HL-60 (cell line): ENCODE data around the gene SLC22A23.

Experiments used
- DNase-seq, 2 experiments: peaks; one replicate each; pipeline ENCODE4 v3.0.0-alpha.2; 2010 to 2020; ENCODE audit warnings: low read depth in 1 of 2, low spot score in 1 of 2
- H3K27ac ChIP-seq: fragments of 250-450 bp; sonication (Bioruptor Pico); replicated peaks from 2 replicates; pipeline ENCODE4 v1.5.1; 2020; ENCODE audit warnings: mild to moderate bottlenecking, moderate library complexity
- H3K27me3 ChIP-seq: fragments of 250-450 bp; sonication (Bioruptor Pico); 2 replicates; pipeline ENCODE4 v1.5.1; 2021; ENCODE audit warnings: mild to moderate bottlenecking, moderate library complexity; ENCODE audit not compliant: insufficient read depth, poor library complexity, severe bottlenecking
- H3K4me3 ChIP-seq: replicated peaks from 2 replicates; pipeline ENCODE4 v1.5.1; 2011; ENCODE audit warnings: mild to moderate bottlenecking, control low read depth, low read length; ENCODE audit not compliant: insufficient read depth
- GABPA ChIP-seq: IDR thresholded peaks from 2 replicates; pipeline ENCODE4 v1.6.1; 2012; ENCODE audit warnings: low read depth
- POLR2AphosphoS5 ChIP-seq: IDR thresholded peaks from 2 replicates; pipeline ENCODE4 v1.6.1; 2012; ENCODE audit warnings: low read depth
- SPI1 ChIP-seq: IDR thresholded peaks from 2 replicates; pipeline ENCODE4 v1.6.1; 2012; ENCODE audit warnings: low read depth, mild to moderate bottlenecking, borderline replicate concordance
- TF ChIP-seq, protein P1 (sequence below): IDR thresholded peaks from one replicate; pipeline ENCODE4 v1.5.1; 2011; ENCODE audit warnings: low read length, control low read depth, inconsistent platforms; ENCODE audit not compliant: insufficient read depth
- TF ChIP-seq, protein P2 (sequence below): IDR thresholded peaks from 2 replicates; pipeline ENCODE4 v1.6.1; 2012; ENCODE audit warnings: low read depth; ENCODE audit not compliant: insufficient replicate concordance

Gene SLC22A23

DNA sequence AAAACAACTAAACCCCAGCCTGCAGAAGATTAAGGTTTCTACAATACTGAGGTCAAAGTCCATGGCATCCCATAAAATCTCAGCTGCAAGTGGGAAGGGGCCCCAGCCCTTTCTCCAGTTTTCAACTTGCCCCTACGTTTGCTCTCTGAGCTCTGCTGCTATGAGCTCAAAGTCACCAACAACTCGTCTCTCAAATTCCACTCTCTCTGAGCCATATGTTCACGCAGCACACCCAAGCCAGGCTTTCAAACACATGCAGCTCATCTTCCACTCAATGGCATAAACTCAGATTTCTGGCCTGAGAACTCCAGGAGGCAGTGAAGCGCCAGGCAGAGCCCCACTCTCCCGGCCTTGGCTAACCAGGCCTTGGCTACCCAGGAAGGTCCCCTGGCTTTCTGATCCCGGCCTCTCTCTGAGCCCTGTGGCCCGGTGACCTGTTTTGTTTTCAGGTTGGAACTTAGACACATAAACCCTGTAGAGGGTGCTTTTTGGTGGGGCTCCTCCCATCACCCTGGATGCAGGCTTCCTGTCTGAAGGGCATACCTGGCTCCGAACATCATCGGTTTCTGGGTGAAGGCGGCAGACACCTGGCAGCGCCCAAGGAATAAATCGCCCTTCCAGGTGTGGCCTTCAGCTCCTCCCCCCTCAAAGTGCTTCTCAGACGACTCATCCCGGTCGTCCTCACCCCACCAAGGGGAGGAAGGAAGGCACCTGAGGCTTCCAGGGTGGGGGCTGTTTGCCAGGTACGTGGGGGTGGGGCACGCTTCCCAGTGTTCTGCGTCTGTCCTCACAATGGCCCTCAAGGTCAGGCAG is 12.4 kb downstream of the SLC22A23 start:
- no peak for DNase-seq
- Histone ChIP-seq H3K4me3 (no peak overlapping the region), H3K27ac (no peak overlapping the region), H3K27me3 (peaks cover 5% of the 10 kb centered on the region)
- TF ChIP-seq, protein P1, sequence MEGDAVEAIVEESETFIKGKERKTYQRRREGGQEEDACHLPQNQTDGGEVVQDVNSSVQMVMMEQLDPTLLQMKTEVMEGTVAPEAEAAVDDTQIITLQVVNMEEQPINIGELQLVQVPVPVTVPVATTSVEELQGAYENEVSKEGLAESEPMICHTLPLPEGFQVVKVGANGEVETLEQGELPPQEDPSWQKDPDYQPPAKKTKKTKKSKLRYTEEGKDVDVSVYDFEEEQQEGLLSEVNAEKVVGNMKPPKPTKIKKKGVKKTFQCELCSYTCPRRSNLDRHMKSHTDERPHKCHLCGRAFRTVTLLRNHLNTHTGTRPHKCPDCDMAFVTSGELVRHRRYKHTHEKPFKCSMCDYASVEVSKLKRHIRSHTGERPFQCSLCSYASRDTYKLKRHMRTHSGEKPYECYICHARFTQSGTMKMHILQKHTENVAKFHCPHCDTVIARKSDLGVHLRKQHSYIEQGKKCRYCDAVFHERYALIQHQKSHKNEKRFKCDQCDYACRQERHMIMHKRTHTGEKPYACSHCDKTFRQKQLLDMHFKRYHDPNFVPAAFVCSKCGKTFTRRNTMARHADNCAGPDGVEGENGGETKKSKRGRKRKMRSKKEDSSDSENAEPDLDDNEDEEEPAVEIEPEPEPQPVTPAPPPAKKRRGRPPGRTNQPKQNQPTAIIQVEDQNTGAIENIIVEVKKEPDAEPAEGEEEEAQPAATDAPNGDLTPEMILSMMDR: no peak
- TF ChIP-seq GABPA (no peak), SPI1 (no peak)
- TF ChIP-seq, protein P2, sequence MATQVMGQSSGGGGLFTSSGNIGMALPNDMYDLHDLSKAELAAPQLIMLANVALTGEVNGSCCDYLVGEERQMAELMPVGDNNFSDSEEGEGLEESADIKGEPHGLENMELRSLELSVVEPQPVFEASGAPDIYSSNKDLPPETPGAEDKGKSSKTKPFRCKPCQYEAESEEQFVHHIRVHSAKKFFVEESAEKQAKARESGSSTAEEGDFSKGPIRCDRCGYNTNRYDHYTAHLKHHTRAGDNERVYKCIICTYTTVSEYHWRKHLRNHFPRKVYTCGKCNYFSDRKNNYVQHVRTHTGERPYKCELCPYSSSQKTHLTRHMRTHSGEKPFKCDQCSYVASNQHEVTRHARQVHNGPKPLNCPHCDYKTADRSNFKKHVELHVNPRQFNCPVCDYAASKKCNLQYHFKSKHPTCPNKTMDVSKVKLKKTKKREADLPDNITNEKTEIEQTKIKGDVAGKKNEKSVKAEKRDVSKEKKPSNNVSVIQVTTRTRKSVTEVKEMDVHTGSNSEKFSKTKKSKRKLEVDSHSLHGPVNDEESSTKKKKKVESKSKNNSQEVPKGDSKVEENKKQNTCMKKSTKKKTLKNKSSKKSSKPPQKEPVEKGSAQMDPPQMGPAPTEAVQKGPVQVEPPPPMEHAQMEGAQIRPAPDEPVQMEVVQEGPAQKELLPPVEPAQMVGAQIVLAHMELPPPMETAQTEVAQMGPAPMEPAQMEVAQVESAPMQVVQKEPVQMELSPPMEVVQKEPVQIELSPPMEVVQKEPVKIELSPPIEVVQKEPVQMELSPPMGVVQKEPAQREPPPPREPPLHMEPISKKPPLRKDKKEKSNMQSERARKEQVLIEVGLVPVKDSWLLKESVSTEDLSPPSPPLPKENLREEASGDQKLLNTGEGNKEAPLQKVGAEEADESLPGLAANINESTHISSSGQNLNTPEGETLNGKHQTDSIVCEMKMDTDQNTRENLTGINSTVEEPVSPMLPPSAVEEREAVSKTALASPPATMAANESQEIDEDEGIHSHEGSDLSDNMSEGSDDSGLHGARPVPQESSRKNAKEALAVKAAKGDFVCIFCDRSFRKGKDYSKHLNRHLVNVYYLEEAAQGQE: no peak

DNA sequence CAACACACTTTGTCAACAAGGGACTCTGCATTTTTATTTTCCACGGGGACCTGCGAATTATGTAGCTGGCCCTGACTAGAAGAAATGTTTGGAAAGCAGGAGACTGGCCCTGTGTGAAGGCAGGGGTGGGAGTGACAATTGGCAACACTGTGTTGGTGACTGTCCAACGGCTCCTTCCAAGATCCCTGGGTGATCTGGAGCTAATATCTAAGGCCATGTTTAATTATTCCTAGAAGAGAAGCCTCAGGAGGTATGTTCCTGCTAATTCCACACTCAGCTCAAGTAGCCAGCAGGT is 13.7 kb downstream of the SLC22A23 start:
- Histone ChIP-seq H3K27ac (no peak overlapping the region), H3K4me3 (no peak overlapping the region), H3K27me3 (peaks cover 5% of the 10 kb centered on the region)
- TF ChIP-seq, protein P1: no peak
- no peak for DNase-seq

DNA sequence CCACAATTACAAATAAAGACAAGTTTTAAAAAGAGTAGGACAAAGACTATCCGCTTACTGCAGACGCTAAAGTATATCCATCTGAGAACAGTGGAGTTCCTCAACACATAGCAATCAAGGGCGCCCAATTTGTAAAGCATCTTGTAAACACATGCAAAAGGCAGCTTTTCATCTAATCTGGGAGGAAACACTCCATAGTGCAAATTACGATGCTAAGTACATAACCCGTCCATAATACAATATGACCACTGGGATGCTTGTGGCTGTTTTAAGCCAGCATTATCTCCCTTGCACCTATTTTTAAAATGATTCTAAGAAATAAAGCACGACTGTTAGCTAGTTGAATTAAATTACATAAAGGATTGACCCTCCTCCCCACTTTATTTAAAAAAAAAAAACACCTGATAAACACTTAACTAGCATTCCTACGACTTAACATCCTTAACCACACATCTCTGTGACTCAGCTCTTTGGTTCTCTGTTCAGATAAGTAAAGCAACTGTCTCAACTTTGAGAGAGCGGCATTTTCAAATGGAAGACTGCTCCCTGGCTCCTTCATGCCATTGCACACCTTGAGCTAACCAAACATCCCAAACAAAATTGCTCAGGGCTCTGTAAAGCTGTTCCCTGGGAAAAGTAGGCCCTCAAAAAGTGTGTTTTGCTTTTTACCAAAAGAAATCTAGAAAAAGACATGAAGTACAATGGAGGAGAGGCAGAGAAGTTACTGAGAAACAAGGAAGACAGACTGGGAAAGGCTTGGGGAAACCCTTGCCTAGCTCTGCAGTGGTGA is 14.2 kb downstream of the SLC22A23 start:
- DNase-seq: no peak
- no peak overlapping the region for H3K4me3 ChIP-seq
- H3K27me3 ChIP-seq: peaks cover 5% of the 10 kb centered on the region
- no peak for TF ChIP-seq POLR2AphosphoS5
- TF ChIP-seq, protein P2: no peak
- no peak for TF ChIP-seq GABPA
- TF ChIP-seq, protein P1: no peak
- no peak for TF ChIP-seq SPI1
- H3K27ac ChIP-seq: no peak overlapping the region

DNA sequence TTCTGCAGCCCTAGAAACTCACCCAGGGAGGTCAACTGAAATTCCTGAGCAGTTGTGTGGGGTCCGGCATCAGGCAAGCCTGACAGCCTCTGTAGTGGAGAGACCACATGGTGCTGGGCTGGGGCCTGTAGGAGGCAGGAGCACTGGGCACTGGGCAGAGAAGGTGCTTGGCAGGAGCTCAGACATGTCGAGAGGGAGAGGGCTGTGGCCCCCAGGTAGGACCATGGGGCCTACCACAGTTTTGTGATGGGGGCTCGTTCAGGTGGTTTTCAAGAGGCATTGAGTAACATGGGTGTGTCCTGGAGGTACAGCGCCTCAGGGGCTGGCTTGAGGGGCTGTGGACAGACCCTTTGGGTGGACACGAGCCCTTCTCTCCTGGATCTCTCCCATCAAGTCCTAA is 15.9 kb downstream of the SLC22A23 start:
- DNase-seq: no peak
- Histone ChIP-seq H3K27me3 (peaks cover 5% of the 10 kb centered on the region), H3K27ac (no peak overlapping the region), H3K4me3 (no peak overlapping the region)
- TF ChIP-seq SPI1: no peak
- TF ChIP-seq, protein P2: no peak
- no peak for TF ChIP-seq GABPA
- TF ChIP-seq POLR2AphosphoS5: no peak
